HCT116 (cell line): ENCODE measurements around the gene ADAMTS1. TPM values are rescaled to one million over a fixed set of nuclear protein-coding genes. Genes with fewer than 3 reads are reported as not detected.

Experiments
- ATAC-seq: fragments of 200-7000 bp; cut with Tn5 transposase; 2 replicates; pipeline ENCODE4 v1.9.1; 2020; ENCODE audit warnings: mild to moderate bottlenecking, moderate library complexity
- BruUV-seq: library from RNA; stranded (reverse); fragments of 400-500 nt; replicated peaks from 2 replicates; lab custom pipeline; 2021; lab: Mats Ljungman, UMichigan
- CTCF ChIA-PET: fragments of 300-600 bp; sonication (Branson Sonifier 250); formaldehyde crosslinking; loops from one replicate; lab custom pipeline; 2021; ENCODE audit warnings: antibody characterized with exemption; lab: Charles Lee
- POLR2A ChIA-PET: fragments of 300-600, 350-600 bp; sonication (Branson Sonifier 250); formaldehyde crosslinking; loops from one replicate; lab custom pipeline; 2021; ENCODE audit warnings: antibody characterized with exemption; lab: Charles Lee
- RAD21 ChIA-PET, 2 experiments: fragments of 300-600 bp; sonication (Branson Sonifier 250); formaldehyde crosslinking; loops; one replicate each; lab custom pipeline; 2023; ENCODE audit warnings: low total read pairs in 2 of 2; ENCODE audit not compliant: uncharacterized antibody in 2 of 2, unreplicated experiment in 2 of 2, low non-redundant PET in 1 of 2; lab: Charles Lee
- DNase-seq: peaks from one replicate; pipeline ENCODE4 v3.0.0-alpha.2; 2010; ENCODE audit warnings: low read depth, low spot score
- H2AFZ ChIP-seq: fragments of 200-600 bp; shearing (Covaris generic), sonication (generic); 2 replicates; pipeline ENCODE4 v1.6.1; 2017; ENCODE audit warnings: low read depth, mixed run types, mixed read lengths, antibody characterized with exemption, low read length; ENCODE audit not compliant: poor library complexity, severe bottlenecking
- H3K27ac ChIP-seq: 2 replicates; pipeline ENCODE4 v1.5.1; 2012; ENCODE audit warnings: low read depth, low read length
- H3K27me3 ChIP-seq: fragments of 200-600 bp; sonication (generic); 2 replicates; pipeline ENCODE4 v1.6.1; 2016; ENCODE audit warnings: mixed run types, low read length, mixed read lengths; ENCODE audit not compliant: insufficient read depth
- H3K36me3 ChIP-seq, 2 experiments: fragments of 200-500 bp in 1 of 2; fragments of 200-600 bp in 1 of 2; sonication (Bioruptor generic) in 1 of 2; sonication (generic) in 1 of 2; 2 replicates each; pipeline versions ENCODE4 v1.5.1 to v1.6.1; 2014 to 2016; ENCODE audit warnings: low read length in 2 of 2, inconsistent platforms in 1 of 2, mixed read lengths in 1 of 2, mixed run types in 1 of 2; ENCODE audit not compliant: insufficient read depth in 2 of 2, control insufficient read depth in 1 of 2
- H3K4me1 ChIP-seq, 2 experiments: fragments of 200-600 bp in 1 of 2; sonication (generic) in 1 of 2; 2 replicates each; pipeline versions ENCODE4 v1.5.1 to v1.6.1; 2012 to 2017; ENCODE audit warnings: low read length in 2 of 2, inconsistent platforms in 1 of 2, mild to moderate bottlenecking in 1 of 2, mixed read lengths in 1 of 2, mixed run types in 1 of 2, moderate library complexity in 1 of 2; ENCODE audit not compliant: insufficient read depth in 2 of 2, control insufficient read depth in 1 of 2
- H3K4me2 ChIP-seq: fragments of 200-600 bp; sonication (generic); 2 replicates; pipeline ENCODE4 v1.6.1; 2017; ENCODE audit warnings: mixed run types, low read length, mixed read lengths
- H3K4me3 ChIP-seq, 2 experiments: fragments of 200-600 bp in 1 of 2; sonication (generic) in 1 of 2; replicated peaks in 1 of 2; 2 replicates each; pipeline ENCODE4 v1.5.1; 2011 to 2016; ENCODE audit warnings: low read length in 2 of 2, control low read depth in 1 of 2, low read depth in 1 of 2, mild to moderate bottlenecking in 1 of 2, mixed read lengths in 1 of 2, mixed run types in 1 of 2
- H3K79me2 ChIP-seq: fragments of 200-600 bp; sonication (generic); 2 replicates; pipeline ENCODE4 v1.6.1; 2017; ENCODE audit warnings: mild to moderate bottlenecking, mixed run types, low read length, moderate library complexity, mixed read lengths; ENCODE audit not compliant: insufficient read depth
- H3K9ac ChIP-seq: fragments of 200-600 bp; sonication (generic); 2 replicates; pipeline ENCODE4 v1.6.1; 2016; ENCODE audit warnings: low read length, mixed read lengths
- H3K9me2 ChIP-seq: fragments of 200-600 bp; sonication (generic), shearing (Covaris generic); 2 replicates; pipeline ENCODE4 v1.6.1; 2017; ENCODE audit warnings: mixed run types, mild to moderate bottlenecking, moderate library complexity; ENCODE audit not compliant: insufficient read depth
- H3K9me3 ChIP-seq, 2 experiments: fragments of 200-500 bp in 1 of 2; fragments of 200-600 bp in 1 of 2; sonication (Bioruptor generic) in 1 of 2; sonication (generic) in 1 of 2; 2 replicates each; pipeline ENCODE4 v1.6.1; 2014 to 2017; ENCODE audit warnings: low read length in 2 of 2, mixed read lengths in 2 of 2, inconsistent platforms in 1 of 2, low read depth in 1 of 2, mild to moderate bottlenecking in 1 of 2, mixed run types in 1 of 2, moderate library complexity in 1 of 2; ENCODE audit not compliant: control insufficient read depth in 1 of 2, insufficient read depth in 1 of 2
- H4K20me1 ChIP-seq: fragments of 200-600 bp; sonication (generic), shearing (Covaris generic); 2 replicates; pipeline ENCODE4 v1.6.1; 2017; ENCODE audit warnings: mixed run types, mild to moderate bottlenecking, moderate library complexity; ENCODE audit not compliant: insufficient read depth
- CBX3 ChIP-seq: IDR thresholded peaks from 2 replicates; pipeline ENCODE4 v1.6.1; 2012; ENCODE audit warnings: low read depth
- CEBPB ChIP-seq: IDR thresholded peaks from 2 replicates; pipeline ENCODE4 v1.6.1; 2012; ENCODE audit warnings: low read depth
- CTCF ChIP-seq, 3 experiments: fragments of 200-600 bp in 1 of 3; sonication (generic) in 1 of 3; IDR thresholded peaks in 2 of 3; conservative IDR thresholded peaks in 1 of 3; 2 replicates each; pipeline ENCODE4 v1.5.1; 2012 to 2017; ENCODE audit warnings: low read depth in 2 of 3, low read length in 2 of 3, antibody characterized with exemption in 1 of 3, borderline replicate concordance in 1 of 3, control low read depth in 1 of 3, mild to moderate bottlenecking in 1 of 3, mixed read lengths in 1 of 3, mixed run types in 1 of 3, moderate library complexity in 1 of 3; ENCODE audit not compliant: insufficient read depth in 1 of 3
- EGR1 ChIP-seq: IDR thresholded peaks from 2 replicates; pipeline ENCODE4 v1.6.1; 2012; ENCODE audit warnings: low read depth
- ELF1 ChIP-seq: IDR thresholded peaks from 2 replicates; pipeline ENCODE4 v1.6.1; 2012; ENCODE audit warnings: low read depth, borderline replicate concordance
- EZH2 ChIP-seq: fragments of 200-600 bp; sonication (generic); IDR thresholded peaks from 2 replicates; pipeline ENCODE4 v1.6.1; 2017; ENCODE audit warnings: antibody characterized with exemption, mixed run types
- JUND ChIP-seq: IDR thresholded peaks from 2 replicates; pipeline ENCODE4 v1.6.1; 2012
- POLR2AphosphoS5 ChIP-seq: IDR thresholded peaks from 2 replicates; pipeline ENCODE4 v1.6.1; 2011; ENCODE audit warnings: mild to moderate bottlenecking, low read depth, low read length, moderate library complexity
- RAD21 ChIP-seq: IDR thresholded peaks from 2 replicates; pipeline ENCODE4 v1.6.1; 2012; ENCODE audit warnings: low read depth, mild to moderate bottlenecking
- TCF7L2 ChIP-seq: IDR thresholded peaks from 2 replicates; pipeline ENCODE4 v1.7.0; 2011; ENCODE audit warnings: borderline replicate concordance, inconsistent platforms; ENCODE audit not compliant: insufficient read depth, insufficient read length; ENCODE audit errors: extremely low read depth
- YY1 ChIP-seq: IDR thresholded peaks from 2 replicates; pipeline ENCODE4 v1.6.1; 2011; ENCODE audit warnings: low read length, low read depth, moderate library complexity, mild to moderate bottlenecking; ENCODE audit not compliant: insufficient replicate concordance; ENCODE audit errors: extremely low read depth
- ZBTB33 ChIP-seq: IDR thresholded peaks from 2 replicates; pipeline ENCODE4 v1.6.1; 2011; ENCODE audit warnings: mild to moderate bottlenecking, low read length, moderate library complexity; ENCODE audit not compliant: insufficient replicate concordance; ENCODE audit errors: extremely low read depth
- intact Hi-C: fragments of 100-400 bp; cut with micrococcal nuclease; formaldehyde crosslinking; loops from 2 replicates; pipeline ENCODE4 v1.10.0; 2022
- total RNA-seq: library from RNA; stranded (reverse); gene quantifications from one replicate; pipeline ENCODE4 v1.2.1, GENCODE V29; 2021; ENCODE audit not compliant: unreplicated experiment
- TF ChIP-seq, protein P1 (sequence below): IDR thresholded peaks from 2 replicates; pipeline ENCODE4 v1.6.1; 2012
- TF ChIP-seq, protein P2 (sequence below): IDR thresholded peaks from 2 replicates; pipeline ENCODE4 v1.6.1; 2012

The ADAMTS1 gene
- total RNA-seq, 1 experiment from 2014 or later, result 0.98 TPM

GRCh38 chr21:26835714-26836265 is 9.4 kb downstream of the ADAMTS1 start:
- no peak for DNase-seq
- POLR2A ChIA-PET, result no interaction called here
- CTCF ChIA-PET, result no interaction called here
- Histone ChIP-seq H3K4me3 (no peak overlapping the region), H3K79me2 (no peaks in the 10 kb centered on the region), H3K36me3 (no peaks in the 10 kb centered on the region), H3K4me2 (no peak overlapping the region), H4K20me1 (no peaks in the 10 kb centered on the region), H3K27me3 (no peaks in the 10 kb centered on the region), H3K4me1 (no peaks in the 10 kb centered on the region), H2AFZ (no peak overlapping the region), H3K9ac (no peak overlapping the region), H3K9me3 (peaks cover 11 to 35% of the 10 kb centered on the region in 2 experiments; a peak in 2 of 4 replicates), H3K27ac (no peak overlapping the region), H3K9me2 (no peaks in the 10 kb centered on the region)
- intact Hi-C loops, result no loop called here
- RAD21 ChIA-PET, result no interaction called here
- ATAC-seq, result no peak
- no TSS peak for BruUV-seq
- TF ChIP-seq, protein P1, sequence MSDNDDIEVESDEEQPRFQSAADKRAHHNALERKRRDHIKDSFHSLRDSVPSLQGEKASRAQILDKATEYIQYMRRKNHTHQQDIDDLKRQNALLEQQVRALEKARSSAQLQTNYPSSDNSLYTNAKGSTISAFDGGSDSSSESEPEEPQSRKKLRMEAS, result no peak
- no peak for TF ChIP-seq POLR2AphosphoS5
- no peak for TF ChIP-seq RAD21
- TF ChIP-seq, protein P2, sequence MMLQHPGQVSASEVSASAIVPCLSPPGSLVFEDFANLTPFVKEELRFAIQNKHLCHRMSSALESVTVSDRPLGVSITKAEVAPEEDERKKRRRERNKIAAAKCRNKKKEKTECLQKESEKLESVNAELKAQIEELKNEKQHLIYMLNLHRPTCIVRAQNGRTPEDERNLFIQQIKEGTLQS, result no peak

DNA sequence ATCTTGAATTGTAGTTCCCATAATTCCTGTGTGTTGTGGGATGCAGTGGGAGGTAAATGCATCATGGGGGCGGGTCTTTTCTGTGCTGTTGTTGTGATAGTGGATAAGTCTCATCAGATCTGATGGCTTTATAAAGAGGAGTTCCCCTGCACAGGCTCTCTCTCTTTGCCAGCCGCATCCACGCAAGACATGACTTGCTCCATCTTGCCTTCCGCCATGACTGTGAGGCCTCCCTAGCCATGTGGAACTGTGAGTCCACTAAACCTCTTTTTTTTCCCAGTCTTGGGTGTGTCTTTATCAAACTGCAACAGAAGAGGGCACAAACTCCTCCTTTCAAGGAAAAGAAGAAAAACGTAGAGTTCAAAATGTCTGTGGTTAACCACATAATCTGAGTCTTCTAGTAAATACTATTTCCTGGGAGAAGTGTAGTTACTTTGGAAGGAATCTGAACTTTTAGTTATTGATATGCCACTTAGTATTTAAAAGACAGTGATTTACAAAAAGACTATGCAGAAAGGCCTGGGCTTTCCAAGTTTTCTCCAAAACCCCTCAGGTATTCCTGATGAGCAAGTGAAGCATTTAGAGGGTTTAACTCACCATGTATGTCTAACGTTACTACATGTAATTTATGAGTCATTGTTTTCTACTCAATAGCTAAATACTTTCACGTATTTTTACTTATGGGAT is 10.0 kb downstream of the ADAMTS1 start:
- no peak for DNase-seq
- no peaks in the 10 kb centered on the region for H3K36me3 ChIP-seq
- H3K9me3 ChIP-seq, result peaks cover 11 to 30% of the 10 kb centered on the region in 2 experiments; a peak in 2 of 4 replicates
- no peaks in the 10 kb centered on the region for H3K9me2 ChIP-seq
- H3K9ac ChIP-seq, result no peak overlapping the region
- no peaks in the 10 kb centered on the region for H3K79me2 ChIP-seq
- intact Hi-C loops, result no loop called here
- no peak for ATAC-seq
- H3K4me2 ChIP-seq, result no peak overlapping the region
- H3K4me3 ChIP-seq, result no peak overlapping the region
- RAD21 ChIA-PET, result no interaction called here
- no peaks in the 10 kb centered on the region for H4K20me1 ChIP-seq
- H3K4me1 ChIP-seq, result no peaks in the 10 kb centered on the region
- POLR2A ChIA-PET, result no interaction called here
- no TSS peak for BruUV-seq
- no peaks in the 10 kb centered on the region for H3K27me3 ChIP-seq
- CTCF ChIA-PET, result no interaction called here
- H3K27ac ChIP-seq, result no peak overlapping the region
- H2AFZ ChIP-seq, result no peak overlapping the region
- TF ChIP-seq CTCF (IDR thresholded peaks at IDR 0.05 in 2 of 3, conservative IDR thresholded peaks at IDR 0.05 in 1 of 3; ENCODE audit: borderline replicate concordance in 1 of 3, insufficient read depth in 1 of 3, low read depth in 2 of 3, low read length in 2 of 3) (no peak), JUND (no peak), TCF7L2 (no peak), EZH2 (no peak), CEBPB (no peak), ZBTB33 (no peak), YY1 (no peak), EGR1 (no peak), ELF1 (no peak), CBX3 (no peak)
